ENCODE measurements around the gene GGT6. TPM values are rescaled to one million over a fixed set of nuclear protein-coding genes. Genes with fewer than 3 reads are reported as not detected.

GGT6 gene
- total RNA-seq, 1 experiment from 2014 or later, result not detected

- DNase-seq, result no peak
- no peaks in the 10 kb centered on the region for H3K27me3 ChIP-seq (ENCODE audit: low read length)
- H3K9me2 ChIP-seq (replicated peaks; ENCODE audit: low read length), result no peaks in the 10 kb centered on the region
- 0 out of 2 replicates have a peak, but pooled peaks cover 4% of the 10 kb centered on the region for H3K4me1 ChIP-seq (ENCODE audit: insufficient read depth, low read length)
- H2AFZ ChIP-seq (ENCODE audit: low read length), result no peak overlapping the region
- no peaks in the 10 kb centered on the region for H3K36me3 ChIP-seq (ENCODE audit: low read depth, low read length)
- POLR2A ChIA-PET (ENCODE audit: unreplicated experiment), result no interaction called here
- H3K9ac ChIP-seq (ENCODE audit: low read length), result no peak overlapping the region
- ATAC-seq, result no peak
- H3F3A ChIP-seq (ENCODE audit: low read length, unreplicated experiment), result no peaks in the 10 kb centered on the region
- H3K27ac ChIP-seq (ENCODE audit: low read length), result no peak overlapping the region
- H3K4me3 ChIP-seq (ENCODE audit: low read length), result no peak overlapping the region
- no peaks in the 10 kb centered on the region for H3K79me2 ChIP-seq (ENCODE audit: low read length)
- no TSS peak for BruUV-seq (replicated peaks)
- no peak overlapping the region for H3K4me2 ChIP-seq (ENCODE audit: low read length)
- no peaks in the 10 kb centered on the region for H3K9me3 ChIP-seq (ENCODE audit: low read length)
- intact Hi-C loops (cut with micrococcal nuclease), result no loop called here
- CTCF ChIA-PET, result no interaction called here
- TF ChIP-seq EZH2phosphoT487 (IDR thresholded peaks at IDR 0.05; ENCODE audit: borderline replicate concordance, low read length) (no peak), EZH2 (IDR thresholded peaks at IDR 0.05; ENCODE audit: low read length, unreplicated experiment) (no peak)
- TF ChIP-seq, protein P1, sequence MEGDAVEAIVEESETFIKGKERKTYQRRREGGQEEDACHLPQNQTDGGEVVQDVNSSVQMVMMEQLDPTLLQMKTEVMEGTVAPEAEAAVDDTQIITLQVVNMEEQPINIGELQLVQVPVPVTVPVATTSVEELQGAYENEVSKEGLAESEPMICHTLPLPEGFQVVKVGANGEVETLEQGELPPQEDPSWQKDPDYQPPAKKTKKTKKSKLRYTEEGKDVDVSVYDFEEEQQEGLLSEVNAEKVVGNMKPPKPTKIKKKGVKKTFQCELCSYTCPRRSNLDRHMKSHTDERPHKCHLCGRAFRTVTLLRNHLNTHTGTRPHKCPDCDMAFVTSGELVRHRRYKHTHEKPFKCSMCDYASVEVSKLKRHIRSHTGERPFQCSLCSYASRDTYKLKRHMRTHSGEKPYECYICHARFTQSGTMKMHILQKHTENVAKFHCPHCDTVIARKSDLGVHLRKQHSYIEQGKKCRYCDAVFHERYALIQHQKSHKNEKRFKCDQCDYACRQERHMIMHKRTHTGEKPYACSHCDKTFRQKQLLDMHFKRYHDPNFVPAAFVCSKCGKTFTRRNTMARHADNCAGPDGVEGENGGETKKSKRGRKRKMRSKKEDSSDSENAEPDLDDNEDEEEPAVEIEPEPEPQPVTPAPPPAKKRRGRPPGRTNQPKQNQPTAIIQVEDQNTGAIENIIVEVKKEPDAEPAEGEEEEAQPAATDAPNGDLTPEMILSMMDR (conservative IDR thresholded peaks at IDR 0.05; ENCODE audit: low read depth, low read length), result no peak
- no peaks in the 10 kb centered on the region for H4K20me1 ChIP-seq (ENCODE audit: low read length)
Measured at GRCh38 chr17:4525691-4526397, 34.5 kb downstream of the GGT6 start.

GRCh38 chr17:4523946-4524345 lies 36.4 kb downstream of the GGT6 start:
- no peak overlapping the region for H3K4me2 ChIP-seq (ENCODE audit: low read length)
- H3K36me3 ChIP-seq (ENCODE audit: low read depth, low read length), result no peaks in the 10 kb centered on the region
- POLR2A ChIA-PET (ENCODE audit: unreplicated experiment), result no interaction called here
- no peaks in the 10 kb centered on the region for H3K79me2 ChIP-seq (ENCODE audit: low read length)
- no peak for TF ChIP-seq EZH2phosphoT487 (IDR thresholded peaks at IDR 0.05; ENCODE audit: borderline replicate concordance, low read length)
- no peak for TF ChIP-seq EZH2 (IDR thresholded peaks at IDR 0.05; ENCODE audit: low read length, unreplicated experiment)
- TF ChIP-seq, protein P1 (conservative IDR thresholded peaks at IDR 0.05; ENCODE audit: low read depth, low read length), result no peak
- H3K27me3 ChIP-seq (ENCODE audit: low read length), result no peaks in the 10 kb centered on the region
- no peaks in the 10 kb centered on the region for H4K20me1 ChIP-seq (ENCODE audit: low read length)
- no peaks in the 10 kb centered on the region for H3F3A ChIP-seq (ENCODE audit: low read length, unreplicated experiment)
- no peaks in the 10 kb centered on the region for H3K9me3 ChIP-seq (ENCODE audit: low read length)
- H3K9me2 ChIP-seq (replicated peaks; ENCODE audit: low read length), result no peaks in the 10 kb centered on the region
- 0 out of 2 replicates have a peak, but pooled peaks cover 4% of the 10 kb centered on the region for H3K4me1 ChIP-seq (ENCODE audit: insufficient read depth, low read length)
- no peak for DNase-seq
- no TSS peak for BruUV-seq (replicated peaks)
- H2AFZ ChIP-seq (ENCODE audit: low read length), result no peak overlapping the region
- H3K27ac ChIP-seq (ENCODE audit: low read length), result no peak overlapping the region
- CTCF ChIA-PET, result no interaction called here
- intact Hi-C loops (cut with micrococcal nuclease), result no loop called here
- H3K9ac ChIP-seq (ENCODE audit: low read length), result no peak overlapping the region
- no peak overlapping the region for H3K4me3 ChIP-seq (ENCODE audit: low read length)
- ATAC-seq, result no peak

GRCh38 chr17:4522661-4523060 lies 37.7 kb downstream of the GGT6 start:
- Histone ChIP-seq H3K4me1 (ENCODE audit: insufficient read depth, low read length) (0 out of 2 replicates have a peak, but pooled peaks cover 4% of the 10 kb centered on the region), H3K9me2 (replicated peaks; ENCODE audit: low read length) (no peaks in the 10 kb centered on the region), H3F3A (ENCODE audit: low read length, unreplicated experiment) (no peaks in the 10 kb centered on the region), H3K4me3 (ENCODE audit: low read length) (no peak overlapping the region), H3K79me2 (ENCODE audit: low read length) (no peaks in the 10 kb centered on the region), H3K9me3 (ENCODE audit: low read length) (no peaks in the 10 kb centered on the region), H3K36me3 (ENCODE audit: low read depth, low read length) (no peaks in the 10 kb centered on the region), H2AFZ (ENCODE audit: low read length) (no peak overlapping the region), H4K20me1 (ENCODE audit: low read length) (no peaks in the 10 kb centered on the region), H3K4me2 (ENCODE audit: low read length) (no peak overlapping the region), H3K27me3 (ENCODE audit: low read length) (no peaks in the 10 kb centered on the region), H3K27ac (ENCODE audit: low read length) (no peak overlapping the region), H3K9ac (ENCODE audit: low read length) (no peak overlapping the region)
- TF ChIP-seq EZH2 (IDR thresholded peaks at IDR 0.05; ENCODE audit: low read length, unreplicated experiment) (no peak), EZH2phosphoT487 (IDR thresholded peaks at IDR 0.05; ENCODE audit: borderline replicate concordance, low read length) (no peak)
- TF ChIP-seq, protein P1 (conservative IDR thresholded peaks at IDR 0.05; ENCODE audit: low read depth, low read length), result no peak
- no TSS peak for BruUV-seq (replicated peaks)
- ATAC-seq (no peak), DNase-seq (no peak)
- POLR2A ChIA-PET (ENCODE audit: unreplicated experiment), result no interaction called here
- CTCF ChIA-PET, result no interaction called here
- intact Hi-C loops (cut with micrococcal nuclease), result no loop called here

Measured in PC-3 (cell line).